ENCODE results near the gene CCDC85C. TPM values are rescaled to one million over a fixed set of nuclear protein-coding genes. Genes with fewer than 3 reads are reported as not detected.

The CCDC85C gene
- total and polyA plus RNA-seq, 10 donors = 1.6 to 12.4 (median 8.1) TPM

- no peak for TF ChIP-seq POLR2AphosphoS5 (IDR thresholded peaks at IDR 0.05)
- no peak for TF ChIP-seq CTCF (IDR thresholded peaks at IDR 0.05 in 8 of 11, conservative IDR thresholded peaks at IDR 0.05 in 3 of 11)
- no peak for TF ChIP-seq POLR2A (IDR thresholded peaks at IDR 0.05)
- no peak for DNase-seq
- Histone ChIP-seq H3K36me3 (no peaks in the 10 kb centered on the region), H3K27ac (peak overlapping the region in 4 of 8 donors; percentile 59 to 81 (median 77)), H3K9me3 (no peaks in the 10 kb centered on the region), H3K4me1 (peaks cover 8 to 84% (median 50%) of the 10 kb centered on the region in 6 donors), H3K27me3 (replicated peaks in 1 of 7) (no peaks in the 10 kb centered on the region), H3K4me3 (peak overlapping the region in 1 of 8 donors; percentile 52)
- intact Hi-C loops (cut with DNase I; ENCODE audit: low total_unique reads) = no loop called here
- WGBS, 5 donors = 74 to 85% (median 81%) methylated on average over 8 to 9 of the region's 9 CpGs
Observed at GRCh38 chr14:99593971-99594841, 9.8 kb downstream of the CCDC85C start.

DNA sequence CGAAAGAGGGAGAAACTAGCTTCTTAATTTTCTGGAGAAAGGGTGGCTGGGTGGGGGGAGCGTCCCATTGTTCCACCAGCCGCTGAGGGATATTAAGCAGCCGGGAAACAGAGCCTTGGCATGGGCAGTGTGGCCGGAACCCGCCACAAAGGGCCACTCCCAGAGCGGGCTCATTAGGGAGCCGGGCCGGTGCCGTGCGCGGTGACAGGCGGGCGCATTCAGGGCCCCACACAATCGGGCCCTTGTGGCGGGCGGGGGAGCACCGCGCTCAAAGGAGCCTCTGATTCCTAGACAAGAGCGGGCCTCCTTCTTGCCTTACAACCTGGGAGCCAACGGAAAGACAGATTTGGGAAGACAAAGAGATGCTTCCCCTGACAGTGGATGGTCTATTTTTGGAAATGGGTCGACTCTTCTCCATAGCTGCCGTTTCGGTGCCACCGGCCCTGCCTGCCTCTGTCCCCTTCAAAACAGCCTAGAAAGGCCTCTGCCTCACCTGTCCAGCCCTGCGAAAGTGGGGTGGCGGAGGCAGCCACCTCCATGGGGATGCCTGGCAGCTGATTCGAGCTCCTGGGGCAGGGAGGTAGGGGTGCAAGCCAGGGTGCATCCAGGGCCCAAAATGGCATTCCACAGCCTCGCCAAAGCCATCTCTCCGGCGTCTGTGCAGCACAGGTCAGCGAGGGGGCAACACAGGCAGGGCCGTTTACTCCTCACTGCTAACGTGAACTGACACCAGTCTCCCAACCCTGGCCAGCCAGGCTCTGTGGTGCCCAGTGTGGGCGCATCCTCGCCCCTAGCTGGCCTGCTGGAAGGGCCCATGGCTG, 10.9 kb downstream of the CCDC85C start:
- H3K27ac ChIP-seq = peak overlapping the region in 1 of 8 donors; percentile 40
- DNase-seq = no peak
- no peaks in the 10 kb centered on the region for H3K27me3 ChIP-seq (replicated peaks in 1 of 7)
- WGBS, 5 donors = 85 to 93% (median 86%) methylated on average over 27 to 36 of the region's 36 CpGs
- peaks cover 8 to 76% (median 42%) of the 10 kb centered on the region in 6 donors for H3K4me1 ChIP-seq
- no peak overlapping the region for H3K4me3 ChIP-seq
- H3K36me3 ChIP-seq = no peaks in the 10 kb centered on the region
- no peaks in the 10 kb centered on the region for H3K9me3 ChIP-seq
- intact Hi-C loops (cut with DNase I; ENCODE audit: low total_unique reads) = no loop called here
- no peak for TF ChIP-seq CTCF (IDR thresholded peaks at IDR 0.05 in 8 of 11, conservative IDR thresholded peaks at IDR 0.05 in 3 of 11)
- peak in 2 of 3 donors; percentile 12 to 36 for TF ChIP-seq POLR2AphosphoS5 (IDR thresholded peaks at IDR 0.05)
- no peak for TF ChIP-seq POLR2A (IDR thresholded peaks at IDR 0.05)

DNA sequence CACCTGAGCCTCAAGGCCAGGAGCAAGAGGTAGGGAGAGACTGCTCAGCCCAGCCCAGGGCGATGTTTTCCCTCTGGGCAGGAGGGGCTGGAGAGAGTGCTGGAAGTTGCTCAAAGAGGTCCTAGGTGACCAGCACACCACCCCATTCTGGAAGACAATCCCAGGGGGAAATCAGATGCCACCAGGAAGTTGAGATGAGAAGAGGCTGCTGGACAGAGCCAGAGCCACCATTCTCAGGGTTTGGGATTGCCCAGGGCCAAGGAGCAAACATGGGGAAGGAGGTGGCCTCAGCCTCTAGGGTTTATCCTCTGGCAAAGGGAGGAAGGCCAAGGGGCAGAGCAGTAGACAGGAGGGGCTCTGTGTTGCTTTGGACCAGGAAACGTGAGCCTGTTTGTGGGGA, 11.6 kb downstream of the CCDC85C start:
- 76 to 88% (median 83%) methylated on average over 2 of the region's 2 CpGs for WGBS, 5 donors
- H3K36me3 ChIP-seq = no peaks in the 10 kb centered on the region
- H3K4me3 ChIP-seq = no peak overlapping the region
- no peak for TF ChIP-seq POLR2A (IDR thresholded peaks at IDR 0.05)
- TF ChIP-seq POLR2AphosphoS5 (IDR thresholded peaks at IDR 0.05) = no peak
- TF ChIP-seq CTCF (IDR thresholded peaks at IDR 0.05 in 8 of 11, conservative IDR thresholded peaks at IDR 0.05 in 3 of 11) = no peak
- peak overlapping the region in 1 of 8 donors; percentile 40 for H3K27ac ChIP-seq
- H3K9me3 ChIP-seq = no peaks in the 10 kb centered on the region
- intact Hi-C loops (cut with DNase I; ENCODE audit: low total_unique reads) = no loop called here
- peaks cover 8 to 69% (median 38%) of the 10 kb centered on the region in 6 donors for H3K4me1 ChIP-seq
- no peaks in the 10 kb centered on the region for H3K27me3 ChIP-seq (replicated peaks in 1 of 7)
- no peak for DNase-seq

All from spleen (tissue), 11 donors.